ENCODE results near the gene VAV2. TPM values are rescaled to one million over a fixed set of nuclear protein-coding genes. Genes with fewer than 3 reads are reported as not detected.
A peak's percentile ranks its signal among the peaks of the same experiment; 100 is the strongest.

The VAV2 gene
- total and polyA plus RNA-seq, 5 donors: 4.7 to 11.4 (median 7.4) TPM

DNA sequence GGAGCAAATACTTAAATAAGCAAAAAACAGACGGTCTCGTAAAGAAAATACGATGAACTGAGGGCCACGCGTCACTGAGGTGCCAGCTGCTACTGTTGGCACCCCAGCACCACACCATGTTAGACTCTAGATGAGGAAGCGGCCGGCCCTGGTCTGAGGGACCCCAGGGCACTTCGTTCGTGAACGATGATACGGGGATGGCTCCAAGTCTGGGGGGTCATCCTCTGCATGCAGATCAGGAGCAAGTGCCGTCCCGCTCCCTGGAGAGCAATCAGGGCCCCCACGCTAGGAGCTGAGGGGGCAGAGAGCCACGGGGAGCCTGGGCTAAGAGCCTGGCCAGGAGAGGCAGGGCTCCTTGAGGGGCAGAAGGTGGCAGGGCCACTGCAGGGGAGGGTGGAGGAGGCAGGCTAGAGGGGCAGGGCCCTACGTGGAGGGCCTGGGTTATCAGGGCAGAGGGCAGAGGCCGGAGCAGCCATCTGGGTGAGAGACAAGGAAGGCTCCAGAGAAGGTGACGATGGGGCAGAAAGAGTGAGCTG, 278.1 kb downstream of the VAV2 start:
- 89% methylated on average over 18 of the region's 18 CpGs for WGBS
- Histone ChIP-seq H3K4me1 (ENCODE audit: control insufficient read depth, insufficient read depth, low read length) (peaks cover 7% of the 10 kb centered on the region), H3K27me3 (ENCODE audit: control insufficient read depth, insufficient read depth) (no peaks in the 10 kb centered on the region), H3K27ac (ENCODE audit: low read length) (peak overlapping the region; percentile 10), H3K4me3 (ENCODE audit: low read length) (no peak overlapping the region), H3K9me3 (ENCODE audit: control insufficient read depth, low read length) (no peaks in the 10 kb centered on the region)
- DNase-seq: peak in 1 of 3 donors; percentile 53
- ATAC-seq: no peak
- intact Hi-C loops (cut with DNase I): loop anchor here in 1 of 4 donors (5.0 to 10.0 kb wide), 2 partner anchors 127 to 299 kb away; partner anchors contain the start of gene REXO4

- intact Hi-C loops (cut with DNase I): loop anchor here in 1 of 4 donors (5.0 to 10.0 kb wide), 2 partner anchors 126 to 299 kb away; partner anchors contain the start of gene REXO4
- Histone ChIP-seq H3K27ac (ENCODE audit: low read length) (no peak overlapping the region), H3K27me3 (ENCODE audit: control insufficient read depth, insufficient read depth) (no peaks in the 10 kb centered on the region), H3K4me1 (ENCODE audit: control insufficient read depth, insufficient read depth, low read length) (peaks cover 7% of the 10 kb centered on the region), H3K4me3 (ENCODE audit: low read length) (no peak overlapping the region), H3K9me3 (ENCODE audit: control insufficient read depth, low read length) (no peaks in the 10 kb centered on the region)
- WGBS: 81% methylated on average over 25 of the region's 25 CpGs
- DNase-seq (peak in 1 of 3 donors; percentile 51), ATAC-seq (no peak)
Measured at GRCh38 chr9:133713150-133713959, 278.8 kb downstream of the VAV2 start.

DNA sequence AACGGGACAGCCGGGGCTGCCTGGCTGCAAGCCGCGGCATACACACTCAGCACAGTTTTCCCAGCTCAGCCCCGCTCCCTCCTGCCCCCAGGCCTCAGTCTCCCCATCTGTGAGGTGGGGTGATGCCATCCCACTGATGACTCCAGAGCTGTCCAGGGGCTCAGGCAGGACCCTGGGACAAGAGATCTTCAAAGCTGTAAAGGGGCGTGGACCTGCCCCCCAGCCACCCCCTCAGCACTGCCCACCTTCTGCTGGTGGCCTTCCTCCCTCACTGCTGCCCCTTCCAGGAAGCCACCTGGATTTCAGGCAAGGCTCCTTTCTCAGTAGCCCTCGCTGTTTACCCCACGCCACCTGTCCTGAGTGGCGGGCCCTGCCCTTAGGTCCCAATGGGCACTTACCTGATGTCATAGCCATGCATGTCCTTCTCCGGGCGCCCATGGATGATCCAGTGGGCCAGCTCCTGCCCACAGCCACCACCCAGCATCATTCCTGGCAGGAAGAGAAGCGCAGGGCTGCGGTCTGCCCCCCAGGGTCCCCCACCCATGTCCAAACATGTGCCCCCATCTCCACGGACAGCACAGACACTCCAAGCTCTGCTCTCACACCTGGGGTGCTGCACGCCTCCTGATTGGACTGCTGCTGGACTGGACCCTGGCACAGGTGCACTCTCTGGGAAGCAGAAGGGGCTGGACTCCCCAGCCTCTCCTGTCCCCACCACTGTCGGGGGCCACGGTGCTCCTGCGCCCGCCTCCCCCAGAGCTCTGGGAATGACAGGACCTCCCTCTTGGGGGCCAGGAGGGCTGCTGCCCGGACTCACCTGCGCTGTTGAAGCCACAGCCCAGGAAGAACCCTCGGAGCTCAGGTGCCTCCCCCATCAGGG, 279.7 kb downstream of the VAV2 start:
- DNase-seq (peak in 1 of 3 donors; percentile 48), ATAC-seq (no peak)
- no peak overlapping the region for H3K4me3 ChIP-seq (ENCODE audit: low read length)
- H3K27me3 ChIP-seq (ENCODE audit: control insufficient read depth, insufficient read depth): no peaks in the 10 kb centered on the region
- 85% methylated on average over 22 of the region's 22 CpGs for WGBS
- H3K9me3 ChIP-seq (ENCODE audit: control insufficient read depth, low read length): no peaks in the 10 kb centered on the region
- no peak overlapping the region for H3K27ac ChIP-seq (ENCODE audit: low read length)
- intact Hi-C loops (cut with DNase I): loop anchor here in 1 of 4 donors (5.0 to 10.0 kb wide), 2 partner anchors 125 to 298 kb away; partner anchors contain the start of gene REXO4
- H3K4me1 ChIP-seq (ENCODE audit: control insufficient read depth, insufficient read depth, low read length): peaks cover 7% of the 10 kb centered on the region

Other genes starting within 250 kb of the VAV2 start
- gene BRD3OS, start 33.2 kb upstream of the VAV2 start, total RNA-seq: 10 to 100 TPM in 3 of 4 donors, 1 to 10 TPM in 1; 9.2 to 12.1 (median 11.2) TPM
- 4.7 TPM for gene BRD3OS, start 33.2 kb upstream of the VAV2 start, polyA plus RNA-seq
- gene BRD3, start 75.7 kb upstream of the VAV2 start, total RNA-seq: 10 to 100 TPM; 27.4 to 37.3 (median 31.5) TPM
- gene BRD3, start 75.7 kb upstream of the VAV2 start, polyA plus RNA-seq: 13.0 TPM
- gene WDR5, start 143.8 kb upstream of the VAV2 start, total RNA-seq: 10 to 100 TPM; 15.4 to 18.3 (median 17.7) TPM
- gene WDR5, start 143.8 kb upstream of the VAV2 start, polyA plus RNA-seq: 13.3 TPM
- gene RNU6ATAC, start 172.2 kb upstream of the VAV2 start, total RNA-seq: 100 to 1,000 TPM; 146 to 251 (median 243) TPM
- not detected for gene RNU6ATAC, start 172.2 kb upstream of the VAV2 start, polyA plus RNA-seq

Data from right cardiac atrium (tissue), 5 donors.